Hepatocyte (in vitro differentiated cells): ENCODE measurements around the gene GNG11.

Experiments
- EZH2 ChIP-seq: fragments of 200-600 bp; sonication (generic); IDR thresholded peaks from 2 replicates; pipeline ENCODE4 v1.6.1; 2016; ENCODE audit warnings: antibody characterized with exemption, mild to moderate bottlenecking, borderline replicate concordance
- TF ChIP-seq, protein P1 (sequence below): fragments of 200-600 bp; sonication (generic); IDR thresholded peaks from 2 replicates; pipeline ENCODE4 v1.5.1; 2016; ENCODE audit warnings: antibody characterized with exemption, mild to moderate bottlenecking; ENCODE audit not compliant: poor library complexity

DNA sequence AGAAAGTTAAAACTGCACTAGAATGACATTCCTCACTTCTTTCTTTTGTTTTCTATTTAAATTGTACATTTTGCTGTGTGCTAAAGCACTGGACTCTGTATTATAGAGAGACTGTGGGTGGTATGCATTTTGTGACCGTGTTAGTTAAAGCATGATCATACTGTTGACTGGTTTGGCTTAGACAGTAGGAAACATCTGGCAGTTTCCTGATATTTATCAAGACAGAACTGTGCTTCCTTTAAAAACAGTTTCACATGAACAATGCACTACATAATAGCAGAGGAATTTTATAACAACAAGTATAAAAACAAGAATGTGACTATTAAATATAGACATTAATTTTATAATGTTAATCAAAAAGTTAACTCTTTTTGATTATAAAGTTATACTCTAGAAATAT is 23.1 kb downstream of the GNG11 start:
- TF ChIP-seq, protein P1, sequence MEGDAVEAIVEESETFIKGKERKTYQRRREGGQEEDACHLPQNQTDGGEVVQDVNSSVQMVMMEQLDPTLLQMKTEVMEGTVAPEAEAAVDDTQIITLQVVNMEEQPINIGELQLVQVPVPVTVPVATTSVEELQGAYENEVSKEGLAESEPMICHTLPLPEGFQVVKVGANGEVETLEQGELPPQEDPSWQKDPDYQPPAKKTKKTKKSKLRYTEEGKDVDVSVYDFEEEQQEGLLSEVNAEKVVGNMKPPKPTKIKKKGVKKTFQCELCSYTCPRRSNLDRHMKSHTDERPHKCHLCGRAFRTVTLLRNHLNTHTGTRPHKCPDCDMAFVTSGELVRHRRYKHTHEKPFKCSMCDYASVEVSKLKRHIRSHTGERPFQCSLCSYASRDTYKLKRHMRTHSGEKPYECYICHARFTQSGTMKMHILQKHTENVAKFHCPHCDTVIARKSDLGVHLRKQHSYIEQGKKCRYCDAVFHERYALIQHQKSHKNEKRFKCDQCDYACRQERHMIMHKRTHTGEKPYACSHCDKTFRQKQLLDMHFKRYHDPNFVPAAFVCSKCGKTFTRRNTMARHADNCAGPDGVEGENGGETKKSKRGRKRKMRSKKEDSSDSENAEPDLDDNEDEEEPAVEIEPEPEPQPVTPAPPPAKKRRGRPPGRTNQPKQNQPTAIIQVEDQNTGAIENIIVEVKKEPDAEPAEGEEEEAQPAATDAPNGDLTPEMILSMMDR = no peak
- no peak for TF ChIP-seq EZH2
